ENCODE results near the gene AMOTL1.

GRCh38 chr11:94854770-94855633 is 86.8 kb downstream of the AMOTL1 start:
- TF ChIP-seq CTCF (IDR thresholded peaks at IDR 0.05 in 4 of 5, conservative IDR thresholded peaks at IDR 0.05 in 1 of 5), result no peak
- TF ChIP-seq POLR2A (IDR thresholded peaks at IDR 0.05), result no peak
